ENCODE results near the gene NOS2.

DNA sequence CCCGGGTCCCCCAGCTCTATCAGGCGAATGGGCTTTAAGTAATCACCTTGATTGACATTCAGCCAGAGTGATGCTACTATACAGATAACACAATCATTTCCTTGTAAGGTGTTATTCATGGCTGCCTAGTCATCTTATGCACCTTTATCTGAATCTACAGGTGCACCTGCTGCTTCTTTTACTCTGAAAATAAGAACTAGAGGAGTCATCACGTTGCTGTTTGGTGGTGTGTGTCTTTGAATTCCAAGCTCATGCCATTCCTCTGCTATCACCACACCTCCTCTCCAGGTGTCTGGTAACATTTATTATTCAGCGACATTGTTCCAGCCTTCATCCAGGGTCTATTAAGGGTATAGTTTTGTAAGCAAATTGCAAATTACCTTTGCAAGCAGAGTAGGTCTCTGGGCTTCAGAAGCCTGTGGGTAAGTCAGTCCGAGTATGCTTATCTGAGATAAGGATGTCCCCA is 51.9 kb downstream of the NOS2 start:
- no peak for TF ChIP-seq POLR2A (IDR thresholded peaks at IDR 0.05; ENCODE audit: low read depth, low read length)
- TF ChIP-seq POLR2AphosphoS5 (IDR thresholded peaks at IDR 0.05; ENCODE audit: low read depth, low read length), result no peak
- no peak for TF ChIP-seq TAF1 (IDR thresholded peaks at IDR 0.05; ENCODE audit: low read depth, low read length)
- TF ChIP-seq PAX5 (IDR thresholded peaks at IDR 0.05; ENCODE audit: insufficient read depth, low read length, severe bottlenecking), result no peak
- TF ChIP-seq SPI1 (IDR thresholded peaks at IDR 0.05; ENCODE audit: low read depth, low read length), result no peak
